ENCODE results near the gene RGS9.

RGS9 gene

GRCh38 chr17:65196617-65197016, 59.4 kb downstream of the RGS9 start:
- H3K4me3 ChIP-seq (ENCODE audit: low read depth, low read length), result no peak overlapping the region
- no peak for TF ChIP-seq CTCF (IDR thresholded peaks at IDR 0.05; ENCODE audit: low read depth, low read length, missing control alignments)

GRCh38 chr17:65197201-65197600, 60.0 kb downstream of the RGS9 start:
- DNase-seq (ENCODE audit: low read depth), result no peak
- no peak overlapping the region for H3K4me3 ChIP-seq (ENCODE audit: low read depth, low read length)
- TF ChIP-seq CTCF (IDR thresholded peaks at IDR 0.05; ENCODE audit: low read depth, low read length, missing control alignments), result no peak

More at GRCh38 chr17:65196617-65197016, 59.4 kb downstream of the RGS9 start:
- no peak for DNase-seq (ENCODE audit: low read depth)

DNA sequence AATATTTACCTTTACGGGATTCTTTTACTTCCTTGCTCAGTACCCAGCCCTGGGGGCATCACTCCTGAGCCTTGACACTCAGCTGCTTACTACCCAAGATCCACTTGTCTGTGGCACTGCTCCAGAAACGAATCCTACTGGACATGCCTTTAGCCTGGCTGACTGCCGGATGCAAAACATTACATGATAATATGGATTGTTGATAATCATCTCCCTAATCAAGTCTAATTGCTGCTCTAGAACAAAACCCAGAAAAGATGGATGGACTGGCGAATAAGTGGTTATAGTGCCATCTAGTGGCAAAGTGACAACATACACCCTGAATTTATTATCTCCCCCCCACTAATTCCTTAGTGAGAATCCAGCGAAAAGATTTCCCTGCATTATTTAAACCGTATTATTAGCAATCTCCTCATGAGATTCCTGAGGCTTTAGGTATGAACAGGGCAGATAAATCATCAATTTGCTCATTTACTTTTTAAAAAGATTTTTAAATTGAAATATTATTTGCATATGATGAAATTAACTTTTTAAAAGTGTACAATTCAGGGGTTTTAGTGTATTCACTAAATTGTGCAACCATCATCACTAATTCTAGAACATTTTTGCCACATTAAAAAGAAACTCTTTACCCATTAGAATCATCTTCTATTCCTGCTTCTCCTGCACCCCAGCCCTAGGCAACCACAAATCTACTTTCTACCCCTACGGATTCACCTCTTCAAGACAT, 61.6 kb downstream of the RGS9 start:
- peak; percentile 41 for DNase-seq (ENCODE audit: low read depth)
- TF ChIP-seq CTCF (IDR thresholded peaks at IDR 0.05; ENCODE audit: low read depth, low read length, missing control alignments), result peak; percentile 58
- H3K4me3 ChIP-seq (ENCODE audit: low read depth, low read length), result no peak overlapping the region

DNA sequence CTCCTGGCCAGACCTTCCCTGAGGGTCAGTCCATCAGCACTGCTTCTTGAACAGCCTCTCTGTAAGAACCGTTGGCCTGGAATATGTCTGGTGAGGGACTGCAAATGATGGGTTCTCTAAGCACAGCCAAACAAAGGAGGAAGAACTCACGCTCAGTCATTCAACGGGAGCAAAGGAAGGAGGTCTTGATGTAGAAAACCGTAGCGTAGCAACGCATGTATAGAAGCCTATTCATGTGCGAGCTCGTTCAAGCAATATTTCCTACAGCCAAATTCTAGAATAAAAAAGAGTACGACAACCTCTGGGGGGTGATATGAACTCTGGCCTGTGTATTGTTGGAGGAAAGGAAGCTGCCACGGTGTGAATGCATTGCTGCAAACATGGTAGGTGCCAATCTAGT, 64.2 kb downstream of the RGS9 start:
- DNase-seq (ENCODE audit: low read depth), result no peak
- no peak for TF ChIP-seq CTCF (IDR thresholded peaks at IDR 0.05; ENCODE audit: low read depth, low read length, missing control alignments)
- H3K4me3 ChIP-seq (ENCODE audit: low read depth, low read length), result no peak overlapping the region

DNA sequence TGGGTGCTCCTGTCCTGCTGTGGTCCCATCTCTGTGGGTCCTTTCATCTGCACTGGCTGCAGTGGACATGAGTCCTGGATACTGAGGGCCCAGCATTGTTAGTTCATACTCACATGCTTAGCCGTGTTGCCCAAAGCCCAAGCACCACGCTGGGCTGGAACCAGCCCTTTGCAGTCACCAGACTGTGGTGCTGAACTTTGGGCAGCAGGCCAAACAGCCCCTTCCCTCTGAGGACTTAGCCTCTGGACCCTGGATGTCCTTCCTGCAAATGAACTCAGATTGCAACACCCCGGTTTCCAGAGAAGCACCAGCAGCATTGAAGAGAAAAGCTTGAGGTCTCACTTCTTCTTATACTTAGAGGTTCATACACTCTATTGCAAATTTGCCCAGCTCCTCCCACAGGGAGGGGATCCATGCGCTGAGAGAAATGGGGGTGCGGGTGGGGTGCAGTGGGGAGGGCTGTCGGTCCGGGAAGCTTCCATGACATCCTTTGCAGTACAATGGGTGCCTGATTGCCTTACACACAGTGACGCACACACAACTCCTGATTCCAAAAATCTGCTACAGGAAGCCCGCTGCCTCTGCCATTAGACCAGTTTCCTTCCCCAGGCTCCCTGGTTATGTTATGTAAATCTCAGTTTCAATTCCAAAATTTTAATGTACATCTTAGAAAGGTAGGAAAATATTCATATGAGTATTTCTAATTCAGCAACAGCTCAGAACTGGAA, 65.8 kb downstream of the RGS9 start:
- no peak for DNase-seq (ENCODE audit: low read depth)
- no peak for TF ChIP-seq CTCF (IDR thresholded peaks at IDR 0.05; ENCODE audit: low read depth, low read length, missing control alignments)
- H3K4me3 ChIP-seq (ENCODE audit: low read depth, low read length), result no peak overlapping the region

DNA sequence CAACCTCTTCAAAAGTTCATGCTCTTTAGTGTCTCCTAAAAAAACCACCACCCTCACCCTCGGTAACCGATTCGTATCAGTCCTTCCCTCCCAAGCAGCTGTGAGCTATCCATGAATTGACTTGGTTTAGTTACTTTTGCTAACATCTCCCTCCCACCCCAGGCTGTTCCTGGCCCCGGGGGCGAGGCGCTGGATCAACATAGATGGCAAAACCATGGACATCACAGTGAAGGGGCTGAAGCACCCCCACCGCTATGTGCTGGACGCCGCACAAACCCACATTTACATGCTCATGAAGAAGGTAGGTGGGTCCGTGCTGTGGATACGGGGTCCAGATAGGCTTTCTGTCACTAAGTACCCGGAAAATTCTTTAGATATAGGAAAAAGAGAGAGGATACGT, 66.8 kb downstream of the RGS9 start:
- no peak for TF ChIP-seq CTCF (IDR thresholded peaks at IDR 0.05; ENCODE audit: low read depth, low read length, missing control alignments)
- no peak for DNase-seq (ENCODE audit: low read depth)
- no peak overlapping the region for H3K4me3 ChIP-seq (ENCODE audit: low read depth, low read length)

Data from GM12864 (cell line).